IPS-18a (cell line): Measurements from ENCODE around the gene TAMALIN.

Experiments used
- H3K27ac ChIP-seq: one replicate; pipeline ENCODE4 v1.5.1; 2013; ENCODE audit warnings: low read length
- H3K27me3 ChIP-seq: one replicate; pipeline ENCODE4 v1.6.1; 2013; ENCODE audit warnings: mild to moderate bottlenecking, low read length; ENCODE audit not compliant: control insufficient read depth, insufficient read depth
- H3K36me3 ChIP-seq: one replicate; pipeline ENCODE4 v1.6.1; 2013; ENCODE audit warnings: low read depth, low read length; ENCODE audit not compliant: control insufficient read depth
- H3K4me1 ChIP-seq: one replicate; pipeline ENCODE4 v1.6.1; 2013; ENCODE audit warnings: low read depth, low read length; ENCODE audit not compliant: control insufficient read depth
- H3K4me3 ChIP-seq: one replicate; pipeline ENCODE4 v1.5.1; 2013; ENCODE audit warnings: low read length
- H3K9ac ChIP-seq: one replicate; pipeline ENCODE4 v1.6.1; 2013; ENCODE audit warnings: mild to moderate bottlenecking, low read length, moderate library complexity
- H3K9me3 ChIP-seq: one replicate; pipeline ENCODE4 v1.6.1; 2013; ENCODE audit warnings: low read depth, low read length; ENCODE audit not compliant: control insufficient read depth

TAMALIN gene

DNA sequence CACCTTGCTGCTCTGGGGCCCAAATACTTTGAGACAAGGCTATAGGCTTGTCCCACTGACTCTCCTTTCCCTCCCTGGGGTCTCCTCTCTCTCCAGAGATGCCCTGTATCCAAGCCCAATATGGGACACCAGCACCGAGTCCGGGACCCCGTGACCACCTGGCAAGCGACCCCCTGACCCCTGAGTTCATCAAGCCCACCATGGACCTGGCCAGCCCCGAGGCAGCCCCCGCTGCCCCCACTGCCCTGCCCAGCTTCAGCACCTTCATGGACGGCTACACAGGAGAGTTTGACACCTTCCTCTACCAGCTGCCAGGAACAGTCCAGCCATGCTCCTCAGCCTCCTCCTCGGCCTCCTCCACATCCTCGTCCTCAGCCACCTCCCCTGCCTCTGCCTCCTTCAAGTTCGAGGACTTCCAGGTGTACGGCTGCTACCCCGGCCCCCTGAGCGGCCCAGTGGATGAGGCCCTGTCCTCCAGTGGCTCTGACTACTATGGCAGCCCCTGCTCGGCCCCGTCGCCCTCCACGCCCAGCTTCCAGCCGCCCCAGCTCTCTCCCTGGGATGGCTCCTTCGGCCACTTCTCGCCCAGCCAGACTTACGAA is 47.6 kb downstream of the TAMALIN start:
- H3K9ac ChIP-seq = no peak overlapping the region
- no peak overlapping the region for H3K27ac ChIP-seq

DNA sequence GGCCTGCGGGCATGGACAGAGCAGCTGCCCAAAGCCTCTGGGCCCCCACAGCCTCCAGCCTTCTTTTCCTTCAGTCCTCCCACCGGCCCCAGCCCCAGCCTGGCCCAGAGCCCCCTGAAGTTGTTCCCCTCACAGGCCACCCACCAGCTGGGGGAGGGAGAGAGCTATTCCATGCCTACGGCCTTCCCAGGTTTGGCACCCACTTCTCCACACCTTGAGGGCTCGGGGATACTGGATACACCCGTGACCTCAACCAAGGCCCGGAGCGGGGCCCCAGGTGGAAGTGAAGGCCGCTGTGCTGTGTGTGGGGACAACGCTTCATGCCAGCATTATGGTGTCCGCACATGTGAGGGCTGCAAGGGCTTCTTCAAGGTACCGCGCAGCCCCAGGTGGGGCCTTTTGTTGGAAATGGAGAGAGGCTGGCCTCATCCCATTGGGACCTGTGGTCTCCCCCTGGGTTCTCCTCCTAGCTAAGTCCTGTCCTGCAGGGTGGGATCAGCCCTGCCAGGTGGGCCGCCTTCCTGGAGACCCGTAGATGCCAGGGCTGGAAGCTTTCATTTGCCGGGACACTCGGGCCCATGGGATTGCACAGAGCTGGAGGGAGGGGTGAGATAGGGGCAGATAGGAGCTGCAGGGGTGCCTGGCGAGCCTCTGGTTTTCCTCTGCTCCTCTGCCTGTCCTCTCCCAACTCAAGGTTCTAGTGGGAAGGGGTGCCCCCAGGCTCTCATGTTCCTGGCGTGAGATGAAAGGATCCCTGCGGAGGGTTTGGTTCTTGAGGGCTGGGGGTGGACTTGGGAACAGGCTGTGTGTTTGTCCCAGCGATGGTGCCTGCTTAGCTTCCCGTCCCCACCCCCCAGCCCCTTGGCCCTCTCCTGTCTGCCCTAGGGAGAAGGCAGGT is 48.3 kb downstream of the TAMALIN start:
- no peak overlapping the region for H3K27ac ChIP-seq
- peaks cover 9% of the 10 kb centered on the region for H3K4me1 ChIP-seq
- H3K36me3 ChIP-seq = peaks cover 15% of the 10 kb centered on the region
- H3K4me3 ChIP-seq = no peak overlapping the region
- H3K9ac ChIP-seq = no peak overlapping the region
- H3K9me3 ChIP-seq = no peaks in the 10 kb centered on the region
- peaks cover 25% of the 10 kb centered on the region for H3K27me3 ChIP-seq

More for the DNA sequence above, 47.6 kb downstream of the TAMALIN start:
- H3K9me3 ChIP-seq = no peaks in the 10 kb centered on the region
- peaks cover 33% of the 10 kb centered on the region for H3K27me3 ChIP-seq
- peaks cover 12% of the 10 kb centered on the region for H3K36me3 ChIP-seq
- peaks cover 11% of the 10 kb centered on the region for H3K4me1 ChIP-seq
- no peak overlapping the region for H3K4me3 ChIP-seq

GRCh38 chr12:52055731-52056711 is 49.3 kb downstream of the TAMALIN start:
- Histone ChIP-seq H3K9me3 (no peaks in the 10 kb centered on the region), H3K36me3 (peaks cover 15% of the 10 kb centered on the region), H3K27me3 (peaks cover 17% of the 10 kb centered on the region), H3K4me3 (no peak overlapping the region), H3K27ac (no peak overlapping the region), H3K4me1 (peaks cover 6% of the 10 kb centered on the region), H3K9ac (no peak overlapping the region)

DNA sequence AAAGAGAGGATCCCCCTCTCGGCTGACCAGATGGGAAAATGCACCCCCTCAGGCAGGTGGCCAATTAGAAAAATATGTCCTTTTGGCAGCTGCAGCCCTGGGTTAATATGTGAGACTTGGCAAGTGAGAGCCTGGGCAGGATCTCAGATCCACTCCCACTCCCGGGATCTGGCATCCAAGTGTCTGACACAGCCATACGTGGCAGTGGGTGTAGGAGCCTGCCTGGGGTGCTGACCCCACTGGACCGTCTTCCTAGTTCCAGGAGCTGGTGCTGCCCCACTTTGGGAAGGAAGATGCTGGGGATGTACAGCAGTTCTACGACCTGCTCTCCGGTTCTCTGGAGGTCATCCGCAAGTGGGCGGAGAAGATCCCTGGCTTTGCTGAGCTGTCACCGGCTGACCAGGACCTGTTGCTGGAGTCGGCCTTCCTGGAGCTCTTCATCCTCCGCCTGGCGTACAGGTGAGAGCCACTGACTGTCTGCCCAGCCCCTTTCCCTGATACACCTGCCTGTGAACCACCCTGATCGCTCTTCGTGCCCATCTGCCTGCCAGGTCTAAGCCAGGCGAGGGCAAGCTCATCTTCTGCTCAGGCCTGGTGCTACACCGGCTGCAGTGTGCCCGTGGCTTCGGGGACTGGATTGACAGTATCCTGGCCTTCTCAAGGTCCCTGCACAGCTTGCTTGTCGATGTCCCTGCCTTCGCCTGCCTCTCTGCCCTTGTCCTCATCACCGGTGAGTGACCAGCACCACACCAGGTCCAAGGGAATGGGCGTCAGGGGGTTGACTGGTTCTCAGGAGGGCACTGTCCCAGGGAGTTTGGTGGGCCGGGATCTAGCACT is 50.3 kb downstream of the TAMALIN start:
- Histone ChIP-seq H3K9me3 (no peaks in the 10 kb centered on the region), H3K9ac (no peak overlapping the region), H3K36me3 (peaks cover 15% of the 10 kb centered on the region), H3K4me1 (peaks cover under 1% of the 10 kb centered on the region), H3K4me3 (no peak overlapping the region), H3K27me3 (peaks cover 9% of the 10 kb centered on the region), H3K27ac (no peak overlapping the region)

- peaks cover 15% of the 10 kb centered on the region for H3K36me3 ChIP-seq
- H3K4me3 ChIP-seq = no peak overlapping the region
- H3K9ac ChIP-seq = no peak overlapping the region
- no peaks in the 10 kb centered on the region for H3K9me3 ChIP-seq
- no peaks in the 10 kb centered on the region for H3K27me3 ChIP-seq
- no peak overlapping the region for H3K27ac ChIP-seq
- H3K4me1 ChIP-seq = no peaks in the 10 kb centered on the region
These were observed 51.2 kb downstream of the TAMALIN start for GRCh38 chr12:52057638-52058576.

- Histone ChIP-seq H3K36me3 (peaks cover 15% of the 10 kb centered on the region), H3K4me3 (no peak overlapping the region), H3K9ac (no peak overlapping the region), H3K27ac (no peak overlapping the region), H3K9me3 (no peaks in the 10 kb centered on the region), H3K27me3 (no peaks in the 10 kb centered on the region), H3K4me1 (no peaks in the 10 kb centered on the region)
These were observed 52.0 kb downstream of the TAMALIN start for GRCh38 chr12:52058631-52059361.

DNA sequence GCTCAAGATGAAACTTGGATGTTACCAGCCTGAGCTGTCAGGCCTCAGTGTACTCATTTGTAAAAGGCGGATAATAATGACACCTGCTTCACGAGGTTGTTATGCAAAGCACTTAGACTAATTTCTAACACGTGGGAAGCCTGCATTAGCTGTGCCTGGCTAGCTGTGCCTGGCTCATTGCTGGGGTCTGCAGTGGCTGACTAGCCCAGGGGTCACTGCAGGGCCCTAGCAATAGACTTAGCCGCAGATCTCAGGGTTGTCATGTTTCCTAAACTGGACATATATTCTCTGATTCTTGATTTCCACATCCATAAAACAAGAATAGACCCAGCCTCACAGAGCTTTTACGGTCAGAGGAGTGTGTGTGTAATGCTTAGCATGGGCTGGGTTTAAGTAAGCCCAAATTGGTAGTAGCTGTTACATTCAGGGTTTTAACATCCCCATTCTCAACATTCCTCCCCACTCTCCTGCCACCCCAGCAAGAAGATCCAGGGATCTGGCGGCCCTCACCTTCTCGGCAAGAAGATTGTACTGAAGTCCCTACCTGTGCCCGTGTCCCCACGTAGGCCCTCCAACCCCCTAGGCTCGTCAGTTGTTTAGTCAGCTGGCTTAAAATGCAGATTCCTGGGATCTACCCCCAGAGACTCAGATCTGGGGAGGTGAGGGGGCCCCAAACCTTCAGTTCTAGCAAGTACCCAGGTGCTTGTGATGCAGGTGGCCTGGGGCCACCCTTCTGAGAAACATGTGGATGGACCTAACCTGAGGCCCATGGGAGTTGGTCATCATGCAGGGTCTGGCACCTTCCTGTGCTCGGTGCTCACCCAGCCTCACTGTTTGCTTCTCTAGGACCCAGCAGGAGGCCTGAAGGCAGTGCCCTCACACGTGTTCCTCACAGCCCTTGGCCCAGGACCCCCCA is 53.1 kb downstream of the TAMALIN start:
- no peaks in the 10 kb centered on the region for H3K9me3 ChIP-seq

DNA sequence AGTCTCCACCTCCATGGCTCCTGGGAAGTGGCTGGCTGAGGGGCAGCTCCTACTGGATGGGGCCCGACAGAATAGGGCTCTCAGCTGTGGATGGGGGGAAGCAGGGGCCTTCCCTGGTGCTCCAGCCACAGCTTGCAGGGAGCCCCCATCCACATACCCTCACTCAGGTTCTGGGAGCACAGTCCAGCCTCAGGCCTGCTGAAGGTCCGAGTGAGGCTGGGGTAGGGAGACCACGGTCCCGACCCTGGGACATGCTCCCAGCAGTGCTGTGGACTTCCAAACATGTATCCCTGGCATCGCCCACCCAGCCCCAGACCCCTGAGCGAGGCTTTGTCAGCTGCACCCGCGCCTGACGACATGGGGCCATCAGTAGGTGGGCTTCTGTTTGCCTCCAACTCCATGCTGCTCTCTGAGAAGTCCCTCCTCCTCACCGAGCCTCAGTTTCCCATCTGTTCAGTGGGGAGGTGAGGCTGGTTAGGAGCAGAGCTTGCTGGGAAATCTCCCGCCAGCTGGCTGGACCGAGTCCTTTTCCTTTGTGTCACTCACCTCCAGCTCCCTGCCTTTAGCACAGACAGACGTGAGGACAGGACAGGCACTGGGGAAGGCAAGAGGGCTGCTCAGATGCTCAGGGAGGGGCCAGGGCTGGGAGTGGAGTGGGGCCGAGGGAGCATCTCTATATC is 53.9 kb downstream of the TAMALIN start:
- H3K27ac ChIP-seq = no peak overlapping the region

More for the DNA sequence above, 53.1 kb downstream of the TAMALIN start:
- Histone ChIP-seq H3K27ac (no peak overlapping the region), H3K4me3 (no peak overlapping the region), H3K9ac (no peak overlapping the region), H3K27me3 (no peaks in the 10 kb centered on the region), H3K4me1 (no peaks in the 10 kb centered on the region), H3K36me3 (peaks cover 15% of the 10 kb centered on the region)

More for the DNA sequence above, 53.9 kb downstream of the TAMALIN start:
- no peaks in the 10 kb centered on the region for H3K9me3 ChIP-seq
- H3K27me3 ChIP-seq = no peaks in the 10 kb centered on the region
- H3K4me3 ChIP-seq = no peak overlapping the region
- no peaks in the 10 kb centered on the region for H3K4me1 ChIP-seq
- H3K36me3 ChIP-seq = peaks cover 15% of the 10 kb centered on the region
- no peak overlapping the region for H3K9ac ChIP-seq
